Endothelial cell of umbilical vein (primary cell): ENCODE data around the gene TCEA2. TPM values are rescaled to one million over a fixed set of nuclear protein-coding genes. Genes with fewer than 3 reads are reported as not detected.

Source experiments
- BruUV-seq: library from RNA; stranded (reverse); fragments of 400-500 nt; replicated peaks from 2 replicates; lab custom pipeline; 2021; lab: Mats Ljungman, UMichigan
- CTCF ChIA-PET: fragments of 300-600, 350-600 bp; sonication (Branson Sonifier 250); formaldehyde crosslinking; loops from one replicate; lab custom pipeline; 2021; ENCODE audit warnings: antibody characterized with exemption, inconsistent platforms; lab: Charles Lee
- POLR2A ChIA-PET: fragments of 300-600, 350-600 bp; sonication (Branson Sonifier 250); formaldehyde crosslinking; loops from one replicate; lab custom pipeline; 2021; ENCODE audit warnings: antibody characterized with exemption, inconsistent platforms; lab: Charles Lee
- DNase-seq: peaks from one replicate; pipeline ENCODE4 v3.0.0-alpha.2; 2011; ENCODE audit warnings: low read depth, low spot score
- FAIRE-seq: peaks from 2 replicates; lab custom pipeline; 2011; peaks lifted over from hg19 to GRCh38; lab: Jason Lieb, UNC
- H2AFZ ChIP-seq: 2 replicates; pipeline ENCODE4 v1.6.0; 2012; ENCODE audit warnings: low read depth, low read length, control low read depth, inconsistent platforms
- H3K27ac ChIP-seq: 2 replicates; pipeline ENCODE4 v1.5.1; 2011; ENCODE audit warnings: low read depth, mild to moderate bottlenecking, control low read depth, low read length, moderate library complexity; ENCODE audit not compliant: insufficient read depth
- H3K27me3 ChIP-seq, 2 experiments: 2 replicates each; pipeline versions ENCODE4 v1.6.0 to v1.6.1; 2011; ENCODE audit warnings: low read length in 2 of 2, mixed read lengths in 1 of 2; ENCODE audit not compliant: control insufficient read depth in 2 of 2, insufficient read depth in 2 of 2
- H3K36me3 ChIP-seq, 2 experiments: 2 replicates in 1 of 2; 3 replicates in 1 of 2; pipeline ENCODE4 v1.5.1; 2011; ENCODE audit warnings: low read length in 2 of 2, mild to moderate bottlenecking in 1 of 2, moderate library complexity in 1 of 2; ENCODE audit not compliant: control insufficient read depth in 2 of 2, insufficient read depth in 2 of 2; ENCODE audit errors: extremely low read depth in 1 of 2
- H3K4me1 ChIP-seq: 3 replicates; pipeline ENCODE4 v1.5.1; 2011; ENCODE audit warnings: mild to moderate bottlenecking, low read length; ENCODE audit not compliant: control insufficient read depth, insufficient read depth; ENCODE audit errors: extremely low read depth
- H3K4me2 ChIP-seq: 2 replicates; pipeline ENCODE4 v1.6.1; 2011; ENCODE audit warnings: low read length, control low read depth, mixed read lengths; ENCODE audit not compliant: insufficient read depth
- H3K4me3 ChIP-seq, 3 experiments: fragments of 200-600 bp in 1 of 3; sonication (generic), shearing (Covaris generic) in 1 of 3; replicated peaks in 1 of 3; 2 replicates each; pipeline ENCODE4 v1.5.1; 2011 to 2016; ENCODE audit warnings: control low read depth in 3 of 3, low read length in 3 of 3, mild to moderate bottlenecking in 2 of 3, inconsistent platforms in 1 of 3, low read depth in 1 of 3, moderate library complexity in 1 of 3; ENCODE audit not compliant: insufficient read depth in 1 of 3
- H3K79me2 ChIP-seq: 2 replicates; pipeline ENCODE4 v1.6.0; 2012; ENCODE audit warnings: low read length, inconsistent platforms; ENCODE audit not compliant: control insufficient read depth, insufficient read depth
- H3K9ac ChIP-seq: replicated peaks from 2 replicates; pipeline ENCODE3; 2011; ENCODE audit warnings: low read length, control low read depth; ENCODE audit not compliant: insufficient read depth; ENCODE audit errors: extremely low read depth
- H3K9me1 ChIP-seq: replicated peaks from 3 replicates; pipeline ENCODE4 v1.6.0; 2011; ENCODE audit warnings: mild to moderate bottlenecking, low read length; ENCODE audit not compliant: control insufficient read depth, insufficient read depth; ENCODE audit errors: extremely low read depth
- H3K9me3 ChIP-seq: replicated peaks from 2 replicates; pipeline ENCODE4 v1.5.1; 2012; ENCODE audit warnings: low read length, inconsistent platforms; ENCODE audit not compliant: control insufficient read depth, insufficient read depth
- H4K20me1 ChIP-seq: replicated peaks from 2 replicates; pipeline ENCODE3; 2011; ENCODE audit warnings: mild to moderate bottlenecking, low read length; ENCODE audit not compliant: control insufficient read depth, insufficient read depth; ENCODE audit errors: extremely low read depth
- CTCF ChIP-seq, 2 donors: IDR thresholded peaks; 1 replicate in 1 of 2; 2 replicates in 1 of 2; pipeline ENCODE4 v1.5.1; 2011; ENCODE audit warnings: low read length in 2 of 2, mild to moderate bottlenecking in 2 of 2, moderate library complexity in 2 of 2, control low read depth in 1 of 2, inconsistent platforms in 1 of 2, low read depth in 1 of 2; ENCODE audit not compliant: insufficient read depth in 1 of 2; ENCODE audit errors: extremely low read depth in 1 of 2
- FOS ChIP-seq: IDR thresholded peaks from 2 replicates; pipeline ENCODE4 v1.6.1; 2011; ENCODE audit warnings: mild to moderate bottlenecking, low read length, moderate library complexity, borderline replicate concordance; ENCODE audit not compliant: insufficient read depth
- MYC ChIP-seq: IDR thresholded peaks from one replicate; pipeline ENCODE4 v1.6.1; 2011; ENCODE audit warnings: mild to moderate bottlenecking, low read depth, low read length
- POLR2A ChIP-seq: IDR thresholded peaks from 2 replicates; pipeline ENCODE4 v1.6.1; 2012; ENCODE audit warnings: low read depth, mild to moderate bottlenecking, control low read depth, low read length
- POLR2AphosphoS5 ChIP-seq: IDR thresholded peaks from 2 replicates; pipeline ENCODE4 v1.6.1; 2012; ENCODE audit warnings: low read depth, mild to moderate bottlenecking, control low read depth, low read length, moderate library complexity; ENCODE audit not compliant: insufficient read depth
- dilution Hi-C: fragments of 300-500 bp; cut with MboI; formaldehyde crosslinking; loops from one replicate; pipeline ENCODE4 v1.15.0; 2019; ENCODE audit warnings: low sequenced_read_pairs; ENCODE audit not compliant: extremely low pct_ligation_motif_present
- intact Hi-C: fragments of 100-400 bp; cut with micrococcal nuclease; formaldehyde crosslinking; loops from one replicate; pipeline ENCODE4 v1.10.0; 2022
- microRNA-seq: library from miRNA; unstranded; fragments of <30 nt; microRNA quantifications from one replicate; pipeline ENCODE4 v1.2.0, GENCODE V29; 2021; ENCODE audit warnings: borderline number of aligned reads, borderline replicate concordance
- polyA plus RNA-seq, 4 experiments: library from polyadenylated mRNA; depleted of rRNA in 3 of 4; stranded (reverse) in 3 of 4; unstranded in 1 of 4; fragments of >200 nt; gene quantifications; 2 replicates each; pipeline versions ENCODE4 v1.2.1 to v1.2.3, GENCODE V29; 2011 to 2012; ENCODE audit warnings: missing spikeins in 1 of 4
- small RNA-seq: library from RNA; depleted of rRNA; stranded (forward); fragments of <200 nt; gene quantifications from one replicate; pipeline ENCODE3, GENCODE V24; 2012; ENCODE audit warnings: low replicate concordance, low read depth; ENCODE audit not compliant: insufficient read depth, insufficient read length
- total RNA-seq: library from RNA; stranded (reverse); gene quantifications from 2 replicates; pipeline ENCODE4 v1.2.3, GENCODE V29; 2021

TCEA2 gene
- total and polyA plus RNA-seq, 2 donors (not counting 3 experiments of a cell fraction or from before 2014, with no cell fraction given), result 53.1 to 65.5 TPM

- no peak for FAIRE-seq
These were observed 58.6 kb downstream of the TCEA2 start for GRCh38 chr20:64121586-64121985.

More at GRCh38 chr20:64121586-64121985, 58.6 kb downstream of the TCEA2 start:
- POLR2A ChIA-PET, result no interaction called here
- H3K36me3 ChIP-seq, result no peaks in the 10 kb centered on the region
- CTCF ChIA-PET, result interaction anchor here (0.9 to 8.0 kb wide), 14 partner anchors 10 to 812 kb away, joined by 3 to 66 read pairs (median 4); partner anchors contain the start of genes LKAAEAR1, OPRL1, PRPF6 and RGS19
- no peak for DNase-seq
- no peak for TF ChIP-seq MYC
- TF ChIP-seq FOS, result no peak
- TF ChIP-seq CTCF (IDR thresholded peaks at IDR 0.05; ENCODE audit: extremely low read depth in 1 of 2, insufficient read depth in 1 of 2, low read depth in 1 of 2, low read length in 2 of 2), result no peak
- TF ChIP-seq POLR2AphosphoS5, result no peak
- TF ChIP-seq POLR2A, result no peak
- dilution Hi-C loops (no loop called here), intact Hi-C loops (loop anchor here (10.0 kb wide), 1 partner anchor 57 kb away; the partner anchor contains the start of gene TCEA2)
- no peaks in the 10 kb centered on the region for H3K79me2 ChIP-seq
- no peak overlapping the region for H3K9ac ChIP-seq
- H3K9me3 ChIP-seq, result no peaks in the 10 kb centered on the region
- H4K20me1 ChIP-seq, result no peaks in the 10 kb centered on the region
- BruUV-seq, result no TSS peak
- no peak overlapping the region for H2AFZ ChIP-seq
- peaks cover 9 to 10% of the 10 kb centered on the region in 2 experiments for H3K27me3 ChIP-seq
- no peaks in the 10 kb centered on the region for H3K4me1 ChIP-seq
- no peaks in the 10 kb centered on the region for H3K9me1 ChIP-seq
- H3K27ac ChIP-seq, result no peak overlapping the region
- no peak overlapping the region for H3K4me2 ChIP-seq
- H3K4me3 ChIP-seq, result no peak overlapping the region

Small RNAs within 50 kb of the gene (microRNA-seq; reads per million reads assigned to microRNA genes)
- gene MIR6813, result 1.2 reads per million

Small RNAs within 50 kb of the gene (small RNA-seq; reads per million reads assigned to genes)
- gene AL355803.1 (not detected), gene MIR6813 (not detected)

Other genes starting within 250 kb of the TCEA2 start
- 4.3 and 7.1 TPM in 2 replicates for gene ZBTB46, start 231.9 kb upstream of the TCEA2 start, total RNA-seq
- 1.3 TPM in 2 replicates for gene ZBTB46, start 231.9 kb upstream of the TCEA2 start, polyA plus RNA-seq
- gene ABHD16B, start 201.7 kb upstream of the TCEA2 start, total RNA-seq, result not detected in 2 replicates
- gene ABHD16B, start 201.7 kb upstream of the TCEA2 start, polyA plus RNA-seq, result not detected in 2 replicates
- gene TPD52L2, start 197.9 kb upstream of the TCEA2 start, total RNA-seq, result 114 and 123 TPM in 2 replicates
- 142 and 151 TPM in 2 replicates for gene TPD52L2, start 197.9 kb upstream of the TCEA2 start, polyA plus RNA-seq
- 58.7 and 60.3 TPM in 2 replicates for gene DNAJC5, start 168.1 kb upstream of the TCEA2 start, total RNA-seq
- gene DNAJC5, start 168.1 kb upstream of the TCEA2 start, polyA plus RNA-seq, result 40.1 and 44.7 TPM in 2 replicates
- gene UCKL1, start 106.8 kb upstream of the TCEA2 start, total RNA-seq, result 51.1 TPM in 2 replicates
- 78.8 and 113 TPM in 2 replicates for gene UCKL1, start 106.8 kb upstream of the TCEA2 start, polyA plus RNA-seq
- 25.9 and 30.0 TPM in 2 replicates for gene ZNF512B, start 93.3 kb upstream of the TCEA2 start, total RNA-seq
- 8.7 and 10.0 TPM in 2 replicates for gene ZNF512B, start 93.3 kb upstream of the TCEA2 start, polyA plus RNA-seq
- gene SAMD10, start 83.6 kb upstream of the TCEA2 start, total RNA-seq, result 4.7 and 5.7 TPM in 2 replicates
- gene SAMD10, start 83.6 kb upstream of the TCEA2 start, polyA plus RNA-seq, result 5.3 and 6.9 TPM in 2 replicates
- 64.2 and 67.4 TPM in 2 replicates for gene PRPF6, start 82.1 kb upstream of the TCEA2 start, total RNA-seq
- 27.1 and 35.3 TPM in 2 replicates for gene PRPF6, start 82.1 kb upstream of the TCEA2 start, polyA plus RNA-seq
- gene C20orf204, start 27.0 kb upstream of the TCEA2 start, total RNA-seq, result 5.8 and 6.0 TPM in 2 replicates
- 2.8 and 4.5 TPM in 2 replicates for gene C20orf204, start 27.0 kb upstream of the TCEA2 start, polyA plus RNA-seq
- gene SOX18, start 13.6 kb upstream of the TCEA2 start, total RNA-seq, result 175 and 211 TPM in 2 replicates
- 20.9 and 21.8 TPM in 2 replicates for gene SOX18, start 13.6 kb upstream of the TCEA2 start, polyA plus RNA-seq
- gene RGS19, start 16.3 kb downstream of the TCEA2 start, total RNA-seq, result 27.8 and 28.3 TPM in 2 replicates
- gene RGS19, start 16.3 kb downstream of the TCEA2 start, polyA plus RNA-seq, result 33.7 and 69.6 TPM in 2 replicates
- 1.9 and 2.2 TPM in 2 replicates for gene OPRL1, start 16.9 kb downstream of the TCEA2 start, total RNA-seq
- 2.0 and 2.6 TPM in 2 replicates for gene OPRL1, start 16.9 kb downstream of the TCEA2 start, polyA plus RNA-seq
- gene LKAAEAR1, start 21.2 kb downstream of the TCEA2 start, total RNA-seq, result not detected in 2 replicates
- 0.29 and 0.46 TPM in 2 replicates for gene LKAAEAR1, start 21.2 kb downstream of the TCEA2 start, polyA plus RNA-seq
- gene NPBWR2, start 44.4 kb downstream of the TCEA2 start, total RNA-seq, result not detected in 2 replicates
- not detected in 2 replicates for gene NPBWR2, start 44.4 kb downstream of the TCEA2 start, polyA plus RNA-seq
- gene MYT1, start 101.3 kb downstream of the TCEA2 start, total RNA-seq, result not detected in 2 replicates
- gene MYT1, start 101.3 kb downstream of the TCEA2 start, polyA plus RNA-seq, result not detected in 2 replicates
- 45.7 and 46.7 TPM in 2 replicates for gene PCMTD2, start 192.6 kb downstream of the TCEA2 start, total RNA-seq
- gene PCMTD2, start 192.6 kb downstream of the TCEA2 start, polyA plus RNA-seq, result 16.8 and 27.4 TPM in 2 replicates